ENCODE measurements around the gene UFC1. TPM values are rescaled to one million over a fixed set of nuclear protein-coding genes. Genes with fewer than 3 reads are reported as not detected.

Gene UFC1
- total RNA-seq, 1 donor from 2014 or later, result 92.2 TPM

GRCh38 chr1:161172349-161172748, 18.6 kb downstream of the UFC1 start:
- H3K27ac ChIP-seq, result no peak overlapping the region
- ATAC-seq (no peak), DNase-seq (no peak)
- H3K27me3 ChIP-seq (ENCODE audit: low read depth), result no peaks in the 10 kb centered on the region
- no peaks in the 10 kb centered on the region for H3K9me3 ChIP-seq
- peaks cover 35% of the 10 kb centered on the region for H3K4me1 ChIP-seq
- no peak for TF ChIP-seq CTCF (IDR thresholded peaks at IDR 0.05)
- peaks cover 72% of the 10 kb centered on the region for H3K36me3 ChIP-seq
- intact Hi-C loops (cut with DNase I), result no loop called here
- H3K4me3 ChIP-seq, result no peak overlapping the region

- no peaks in the 10 kb centered on the region for H3K9me3 ChIP-seq
- H3K27me3 ChIP-seq (ENCODE audit: low read depth), result no peaks in the 10 kb centered on the region
- intact Hi-C loops (cut with DNase I), result no loop called here
- H3K4me3 ChIP-seq, result no peak overlapping the region
- H3K4me1 ChIP-seq, result peaks cover 34% of the 10 kb centered on the region
- no peak for TF ChIP-seq CTCF (IDR thresholded peaks at IDR 0.05)
- ATAC-seq (no peak), DNase-seq (no peak)
- peak overlapping the region; percentile 5 for H3K27ac ChIP-seq
- peaks cover 72% of the 10 kb centered on the region for H3K36me3 ChIP-seq
These were observed 19.1 kb downstream of the UFC1 start for GRCh38 chr1:161172776-161173376.

GRCh38 chr1:161173711-161174110, 19.9 kb downstream of the UFC1 start:
- Histone ChIP-seq H3K36me3 (peaks cover 72% of the 10 kb centered on the region), H3K9me3 (no peaks in the 10 kb centered on the region), H3K27me3 (ENCODE audit: low read depth) (no peaks in the 10 kb centered on the region), H3K27ac (peak overlapping the region; percentile 5), H3K4me3 (no peak overlapping the region), H3K4me1 (peaks cover 38% of the 10 kb centered on the region)
- TF ChIP-seq CTCF (IDR thresholded peaks at IDR 0.05), result no peak
- no peak for ATAC-seq
- intact Hi-C loops (cut with DNase I), result no loop called here
- no peak for DNase-seq

- Histone ChIP-seq H3K27ac (no peak overlapping the region), H3K4me3 (no peak overlapping the region), H3K27me3 (ENCODE audit: low read depth) (no peaks in the 10 kb centered on the region), H3K9me3 (no peaks in the 10 kb centered on the region), H3K4me1 (peaks cover 38% of the 10 kb centered on the region), H3K36me3 (peaks cover 61% of the 10 kb centered on the region)
- DNase-seq, result no peak
- intact Hi-C loops (cut with DNase I), result no loop called here
- no peak for TF ChIP-seq CTCF (IDR thresholded peaks at IDR 0.05)
- ATAC-seq, result no peak
These were observed 21.1 kb downstream of the UFC1 start for GRCh38 chr1:161174911-161175310.

GRCh38 chr1:161175771-161176453, 22.1 kb downstream of the UFC1 start:
- H3K9me3 ChIP-seq, result no peaks in the 10 kb centered on the region
- DNase-seq (no peak), ATAC-seq (no peak)
- peaks cover 51% of the 10 kb centered on the region for H3K36me3 ChIP-seq
- no peaks in the 10 kb centered on the region for H3K27me3 ChIP-seq (ENCODE audit: low read depth)
- intact Hi-C loops (cut with DNase I), result no loop called here
- H3K4me1 ChIP-seq, result peaks cover 38% of the 10 kb centered on the region
- TF ChIP-seq CTCF (IDR thresholded peaks at IDR 0.05), result no peak
- H3K4me3 ChIP-seq, result peak overlapping the region; percentile 80
- peak overlapping the region; percentile 91 for H3K27ac ChIP-seq
